ENCODE measurements around the gene NPDC1. TPM values are rescaled to one million over a fixed set of nuclear protein-coding genes. Genes with fewer than 3 reads are reported as not detected.

The NPDC1 gene
- total and polyA plus RNA-seq, 3 experiments from 2014 or later = 24.6 to 38.4 (median 27.5) TPM

- Mint-ChIP-seq H3K9me3 (no peaks in the 10 kb centered on the region), H3K4me1 (peaks cover 43 to 73% (median 44%) of the 10 kb centered on the region in 3 donors), H3K27ac (peak overlapping the region; percentile 58 to 96 (median 90)), H3K36me3 (peaks cover 0 to 1% (median 0%) of the 10 kb centered on the region in 3 donors), H3K27me3 (no peaks in the 10 kb centered on the region), H3K4me3 (peak overlapping the region; percentile 82 to 95 (median 88))
- no peaks in the 10 kb centered on the region for H3K36me3 ChIP-seq (ENCODE audit: insufficient read depth, low read length)
- H3K27me3 ChIP-seq (ENCODE audit: insufficient read depth, low read length, poor library complexity, severe bottlenecking) = no peaks in the 10 kb centered on the region
- peak; percentile 58 to 76 (median 60) for DNase-seq
- peaks cover 55% of the 10 kb centered on the region for H3K4me1 ChIP-seq (ENCODE audit: insufficient read depth, low read length)
- ChIA-PET CTCF (interaction anchor here (0.6 to 7.8 kb wide), 54 partner anchors 8 to 241 kb away, joined by 3 to 72 read pairs (median 5); partner anchors contain the start of genes AJM1, C8G, CLIC3 and FBXW5), POLR2A (interaction anchor here (0.6 to 1.6 kb wide), 2 partner anchors 54 to 85 kb away, joined by 3 to 5 read pairs; no protein-coding TSS in a partner anchor)
- peak overlapping the region; percentile 61 for H3K27ac ChIP-seq (ENCODE audit: low read depth, low read length)
- H3K4me3 ChIP-seq (ENCODE audit: low read length) = peak overlapping the region; percentile 74
- no peaks in the 10 kb centered on the region for H3K9me3 ChIP-seq (ENCODE audit: low read length)
Measured at GRCh38 chr9:137029058-137029936, 16.7 kb downstream of the NPDC1 start.

- H3K27me3 Mint-ChIP-seq = no peaks in the 10 kb centered on the region
- no peaks in the 10 kb centered on the region for H3K9me3 ChIP-seq (ENCODE audit: low read length)
- peak; percentile 65 to 77 (median 68) for DNase-seq
- H3K27ac Mint-ChIP-seq = peak overlapping the region; percentile 39 to 96 (median 86)
- peaks cover 39 to 76% (median 44%) of the 10 kb centered on the region in 3 donors for H3K4me1 Mint-ChIP-seq
- peak overlapping the region; percentile 74 for H3K4me3 ChIP-seq (ENCODE audit: low read length)
- peaks cover 0 to 1% (median 0%) of the 10 kb centered on the region in 3 donors for H3K36me3 Mint-ChIP-seq
- H3K36me3 ChIP-seq (ENCODE audit: insufficient read depth, low read length) = no peaks in the 10 kb centered on the region
- H3K27ac ChIP-seq (ENCODE audit: low read depth, low read length) = peak overlapping the region; percentile 61
- no peaks in the 10 kb centered on the region for H3K27me3 ChIP-seq (ENCODE audit: insufficient read depth, low read length, poor library complexity, severe bottlenecking)
- POLR2A ChIA-PET = interaction anchor here (0.6 kb wide), 1 partner anchor 85 kb away, joined by 3 read pairs; no protein-coding TSS in a partner anchor
- H3K4me3 Mint-ChIP-seq = peak overlapping the region; percentile 82 to 95 (median 88)
- no peaks in the 10 kb centered on the region for H3K9me3 Mint-ChIP-seq
- peaks cover 55% of the 10 kb centered on the region for H3K4me1 ChIP-seq (ENCODE audit: insufficient read depth, low read length)
- CTCF ChIA-PET = interaction anchor here (0.6 to 7.8 kb wide), 51 partner anchors 7 to 240 kb away, joined by 3 to 72 read pairs (median 5); partner anchors contain the start of genes AJM1, CLIC3, FBXW5 and MAN1B1
Measured at GRCh38 chr9:137028263-137029057, 17.5 kb downstream of the NPDC1 start.

- no peaks in the 10 kb centered on the region for H3K27me3 Mint-ChIP-seq
- H3K4me1 Mint-ChIP-seq = peaks cover 35 to 70% (median 38%) of the 10 kb centered on the region in 3 donors
- H3K36me3 ChIP-seq (ENCODE audit: insufficient read depth, low read length) = no peaks in the 10 kb centered on the region
- H3K27ac ChIP-seq (ENCODE audit: low read depth, low read length) = peak within 1 kb of the TSS; percentile 61
- H3K4me3 Mint-ChIP-seq = peak within 1 kb of the TSS; percentile 84 to 95 (median 90)
- H3K9me3 ChIP-seq (ENCODE audit: low read length) = no peaks in the 10 kb centered on the region
- H3K27me3 ChIP-seq (ENCODE audit: insufficient read depth, low read length, poor library complexity, severe bottlenecking) = no peaks in the 10 kb centered on the region
- H3K27ac Mint-ChIP-seq = peak within 1 kb of the TSS; percentile 73 to 96 (median 88)
- peaks cover 54% of the 10 kb centered on the region for H3K4me1 ChIP-seq (ENCODE audit: insufficient read depth, low read length)
- H3K4me3 ChIP-seq (ENCODE audit: low read length) = peak within 1 kb of the TSS; percentile 74
- DNase-seq = no peak
- peaks cover 0 to 1% (median 0%) of the 10 kb centered on the region in 3 donors for H3K36me3 Mint-ChIP-seq
- ChIA-PET POLR2A (interaction anchor here (0.8 to 2.1 kb wide), 2 partner anchors 31 to 63 kb away, joined by 3 to 6 read pairs; partner anchors contain the start of gene CLIC3), CTCF (interaction anchor here (1.3 to 7.8 kb wide), 18 partner anchors 8 to 227 kb away, joined by 3 to 72 read pairs (median 6); partner anchors contain the start of genes AJM1, CLIC3, MAN1B1 and PAXX)
- no peaks in the 10 kb centered on the region for H3K9me3 Mint-ChIP-seq
Measured at GRCh38 chr9:137027369-137028262, 18.4 kb downstream of the NPDC1 start, which contains the start of gene ABCA2. Gene ABCA2, minus strand, starts transcription at chr9:137028237. Its CDS starts 97 bp downstream, at chr9:137028140.

GRCh38 chr9:137026828-137027227 is 19.1 kb downstream of the NPDC1 start:
- POLR2A ChIA-PET = interaction anchor here (0.8 to 2.1 kb wide), 3 partner anchors 31 to 62 kb away, joined by 3 to 6 read pairs (median 4); partner anchors contain the start of genes CLIC3 and PAXX
- peaks cover 0 to 4% (median 3%) of the 10 kb centered on the region in 3 donors for H3K36me3 Mint-ChIP-seq
- CTCF ChIA-PET = interaction anchor here (1.4 to 7.8 kb wide), 8 partner anchors 9 to 185 kb away, joined by 3 to 72 read pairs (median 6); partner anchors contain the start of genes AJM1, CLIC3 and PAXX
- H3K4me3 Mint-ChIP-seq = peak overlapping the region; percentile 84 to 94 (median 90)
- Histone ChIP-seq H3K4me3 (ENCODE audit: low read length) (no peak overlapping the region), H3K4me1 (ENCODE audit: insufficient read depth, low read length) (peaks cover 46% of the 10 kb centered on the region), H3K27me3 (ENCODE audit: insufficient read depth, low read length, poor library complexity, severe bottlenecking) (no peaks in the 10 kb centered on the region), H3K36me3 (ENCODE audit: insufficient read depth, low read length) (no peaks in the 10 kb centered on the region), H3K27ac (ENCODE audit: low read depth, low read length) (no peak overlapping the region), H3K9me3 (ENCODE audit: low read length) (no peaks in the 10 kb centered on the region)
- peak overlapping the region in 6 of 8 donors; percentile 7 to 90 (median 74) for H3K27ac Mint-ChIP-seq
- H3K4me1 Mint-ChIP-seq = peaks cover 30 to 62% (median 35%) of the 10 kb centered on the region in 3 donors
- H3K27me3 Mint-ChIP-seq = no peaks in the 10 kb centered on the region
- H3K9me3 Mint-ChIP-seq = no peaks in the 10 kb centered on the region
- DNase-seq = no peak

GRCh38 chr9:137026384-137026783 is 19.6 kb downstream of the NPDC1 start:
- DNase-seq = no peak
- ChIA-PET CTCF (interaction anchor here (0.9 to 7.8 kb wide), 11 partner anchors 9 to 206 kb away, joined by 3 to 72 read pairs (median 6); partner anchors contain the start of genes AJM1, CLIC3, NPDC1 and PAXX), POLR2A (interaction anchor here (1.3 to 2.1 kb wide), 2 partner anchors 30 to 34 kb away, joined by 4 to 6 read pairs; partner anchors contain the start of genes CLIC3 and PAXX)
- Histone ChIP-seq H3K27ac (ENCODE audit: low read depth, low read length) (no peak overlapping the region), H3K9me3 (ENCODE audit: low read length) (no peaks in the 10 kb centered on the region), H3K4me3 (ENCODE audit: low read length) (no peak overlapping the region), H3K27me3 (ENCODE audit: insufficient read depth, low read length, poor library complexity, severe bottlenecking) (no peaks in the 10 kb centered on the region), H3K4me1 (ENCODE audit: insufficient read depth, low read length) (peaks cover 42% of the 10 kb centered on the region), H3K36me3 (ENCODE audit: insufficient read depth, low read length) (no peaks in the 10 kb centered on the region)
- Mint-ChIP-seq H3K4me3 (peak overlapping the region in 6 of 7 donors; percentile 84 to 94 (median 91)), H3K4me1 (peaks cover 29 to 58% (median 33%) of the 10 kb centered on the region in 3 donors), H3K9me3 (no peaks in the 10 kb centered on the region), H3K36me3 (peaks cover 0 to 4% (median 3%) of the 10 kb centered on the region in 3 donors), H3K27ac (peak overlapping the region in 6 of 8 donors; percentile 7 to 89 (median 70)), H3K27me3 (no peaks in the 10 kb centered on the region)

- peaks cover 0 to 6% (median 3%) of the 10 kb centered on the region in 3 donors for H3K36me3 Mint-ChIP-seq
- H3K4me3 ChIP-seq (ENCODE audit: low read length) = no peak overlapping the region
- POLR2A ChIA-PET = interaction anchor here (1.3 kb wide), 1 partner anchor 33 kb away, joined by 4 read pairs; the partner anchor contains the start of gene PAXX
- H3K9me3 ChIP-seq (ENCODE audit: low read length) = no peaks in the 10 kb centered on the region
- H3K9me3 Mint-ChIP-seq = no peaks in the 10 kb centered on the region
- H3K27me3 ChIP-seq (ENCODE audit: insufficient read depth, low read length, poor library complexity, severe bottlenecking) = no peaks in the 10 kb centered on the region
- H3K4me1 Mint-ChIP-seq = peaks cover 24 to 52% (median 29%) of the 10 kb centered on the region in 3 donors
- H3K4me3 Mint-ChIP-seq = peak overlapping the region in 5 of 7 donors; percentile 18 to 94 (median 66)
- H3K4me1 ChIP-seq (ENCODE audit: insufficient read depth, low read length) = peaks cover 33% of the 10 kb centered on the region
- H3K36me3 ChIP-seq (ENCODE audit: insufficient read depth, low read length) = no peaks in the 10 kb centered on the region
- CTCF ChIA-PET = interaction anchor here (0.9 to 7.8 kb wide), 9 partner anchors 10 to 206 kb away, joined by 3 to 72 read pairs (median 6); partner anchors contain the start of genes AJM1, CLIC3, NPDC1 and PAXX
- peak overlapping the region in 2 of 8 donors; percentile 36 to 87 for H3K27ac Mint-ChIP-seq
- DNase-seq = peak in 3 of 5 donors; percentile 20 to 69 (median 24)
- no peak overlapping the region for H3K27ac ChIP-seq (ENCODE audit: low read depth, low read length)
- H3K27me3 Mint-ChIP-seq = no peaks in the 10 kb centered on the region
Measured at GRCh38 chr9:137025517-137025966, 20.4 kb downstream of the NPDC1 start.
